HepG2 (cell line): ENCODE data around the gene GIPC2. TPM values are rescaled to one million over a fixed set of nuclear protein-coding genes. Genes with fewer than 3 reads are reported as not detected.

ENCODE experiments used
- ARNTL ChIP-seq: sonication (generic); formaldehyde crosslinking; IDR thresholded peaks from 2 replicates; pipeline ENCODE4 v1.4.0; 2020; ENCODE audit warnings: mild to moderate bottlenecking, missing genetic modification reagents
- ATF7-NPFF ChIP-seq: sonication (generic); formaldehyde crosslinking; IDR thresholded peaks from 2 replicates; pipeline ENCODE4 v1.8.1; 2023; ENCODE audit warnings: mild to moderate bottlenecking, low read depth, missing genetic modification reagents, moderate library complexity
- CSRNP1 ChIP-seq: sonication (generic); formaldehyde crosslinking; IDR thresholded peaks from 2 replicates; pipeline ENCODE4 v1.8.1; 2023; ENCODE audit warnings: mild to moderate bottlenecking, missing genetic modification reagents
- HCFC1 ChIP-seq: fragments of 150-350 bp; IDR thresholded peaks from 2 replicates; pipeline ENCODE4 v1.6.1; 2014; ENCODE audit warnings: low read depth, low read length
- HHEX ChIP-seq: IDR thresholded peaks from 2 replicates; pipeline ENCODE4 v1.6.1; 2016; ENCODE audit warnings: control low read depth
- KLF6 ChIP-seq: IDR thresholded peaks from 2 replicates; pipeline ENCODE4 v1.8.0; 2016; ENCODE audit warnings: missing biosample characterization, missing genetic modification reagents
- MTERF4 ChIP-seq: sonication (generic); formaldehyde crosslinking; IDR thresholded peaks from 2 replicates; pipeline ENCODE4 v1.8.0; 2023; ENCODE audit warnings: mild to moderate bottlenecking, missing genetic modification reagents
- RELA ChIP-seq: sonication (generic); formaldehyde crosslinking; IDR thresholded peaks from 2 replicates; pipeline ENCODE4 v1.4.0; 2020; ENCODE audit warnings: missing genetic modification reagents
- RFX3 ChIP-seq: IDR thresholded peaks from 2 replicates; pipeline ENCODE4 v1.6.1; 2016; ENCODE audit warnings: missing biosample characterization, missing genetic modification reagents
- RNF2 ChIP-seq: fragments of 450-650 bp; conservative IDR thresholded peaks from 2 replicates; pipeline ENCODE4 v1.6.1; 2016; ENCODE audit warnings: low read depth
- SETDB1 ChIP-seq: sonication (generic); formaldehyde crosslinking; IDR thresholded peaks from 2 replicates; pipeline ENCODE4 v1.5.1; 2020; ENCODE audit warnings: missing genetic modification reagents, mild to moderate bottlenecking, borderline replicate concordance
- SKIL ChIP-seq: sonication (generic); formaldehyde crosslinking; IDR thresholded peaks from 2 replicates; pipeline ENCODE4 v1.8.0; 2022; ENCODE audit warnings: missing genetic modification reagents, mild to moderate bottlenecking, moderate library complexity, borderline replicate concordance
- TFAP4 ChIP-seq: sonication (generic); IDR thresholded peaks from 2 replicates; pipeline ENCODE4 v1.6.1; 2016; ENCODE audit warnings: low read depth, borderline replicate concordance
- UBTF ChIP-seq: sonication (generic); formaldehyde crosslinking; IDR thresholded peaks from 2 replicates; pipeline ENCODE4 v1.4.0; 2020; ENCODE audit warnings: mild to moderate bottlenecking, missing genetic modification reagents
- USF2 ChIP-seq, 2 experiments: sonication (generic) in 1 of 2; formaldehyde crosslinking in 1 of 2; IDR thresholded peaks; 2 replicates each; pipeline versions ENCODE4 v1.5.1 to v1.6.1; 2011 to 2020; ENCODE audit warnings: borderline replicate concordance in 1 of 2, low read depth in 1 of 2, low read length in 1 of 2, mild to moderate bottlenecking in 1 of 2, missing genetic modification reagents in 1 of 2, moderate library complexity in 1 of 2
- WIZ ChIP-seq: sonication (generic); formaldehyde crosslinking; IDR thresholded peaks from 2 replicates; pipeline ENCODE4 v1.5.1; 2020; ENCODE audit warnings: mild to moderate bottlenecking, missing genetic modification reagents
- ZNF468 ChIP-seq: sonication (generic); formaldehyde crosslinking; IDR thresholded peaks from 2 replicates; pipeline ENCODE4 v1.8.0; 2022; ENCODE audit warnings: mild to moderate bottlenecking, moderate library complexity, missing genetic modification reagents
- polyA plus RNA-seq, 8 experiments: library from polyadenylated mRNA; depleted of rRNA in 3 of 8; stranded (reverse) in 7 of 8; unstranded in 1 of 8; fragments of >200 nt; fragmentation: Illumina TruSeq in 4 of 8; extraction: Trizol in 4 of 8; gene quantifications; 2 replicates each; pipeline versions ENCODE4 v1.2.1 to v1.2.3, GENCODE V29; 2011 to 2016; ENCODE audit warnings: low read depth in 4 of 8, missing spikeins in 1 of 8, mixed read lengths in 1 of 8; ENCODE audit not compliant: insufficient read depth in 1 of 8
- total RNA-seq, 5 experiments: library from RNA; depleted of rRNA; stranded (reverse); fragments of >200 nt; fragmentation: Illumina TruSeq; extraction: Trizol; gene quantifications; 2 replicates each; pipeline ENCODE4 v1.2.3, GENCODE V29; 2016; ENCODE audit warnings: low read depth in 1 of 5

The GIPC2 gene
- total and polyA plus RNA-seq, 2 of the 13 experiments (the other 11 are each of a cell fraction or from before 2014, with no cell fraction given) = 6.1 to 21.6 TPM

- TF ChIP-seq TFAP4 (no peak; the same call in 1 of the 2 replicates), UBTF (peak; percentile 73; the same call in 1 of the 2 replicates), USF2 (IDR thresholded peaks at IDR 0.05; ENCODE audit: low read depth, low read length) (no peak), USF2 (CRISPR knock-in tag; IDR thresholded peaks at IDR 0.05; ENCODE audit: borderline replicate concordance) (no peak), RFX3 (CRISPR knock-in tag) (no peak), HHEX (CRISPR knock-in tag) (no peak), CSRNP1 (CRISPR knock-in tag) (peak; percentile 74; the same call in 1 of the 2 replicates), MTERF4 (CRISPR knock-in tag) (no peak), ATF7-NPFF (CRISPR knock-in tag) (0 out of 2 replicates have a peak, but pooled peaks have one; percentile 62), SKIL (CRISPR knock-in tag) (peak; percentile 72; the same call in 1 of the 2 replicates), ZNF468 (CRISPR knock-in tag) (no peak), SETDB1 (CRISPR knock-in tag) (no peak), KLF6 (no peak; the same call in 1 of the 2 replicates), WIZ (CRISPR knock-in tag) (no peak), HCFC1 (no peak), RNF2 (0 out of 2 replicates have a peak, but pooled peaks have one; percentile 29), RELA (CRISPR knock-in tag) (no peak), ARNTL (CRISPR knock-in tag) (0 out of 2 replicates have a peak, but pooled peaks have one; percentile 31)
Observed at GRCh38 chr1:78045926-78046778, at the start of gene GIPC2 (continued).
